ENCODE results near the gene LRRK1. TPM values are rescaled to one million over a fixed set of nuclear protein-coding genes. Genes with fewer than 3 reads are reported as not detected.

LRRK1 gene
- polyA plus RNA-seq, 1 of the 3 experiments (the other 2 are of a cell fraction), result 6.9 TPM

DNA sequence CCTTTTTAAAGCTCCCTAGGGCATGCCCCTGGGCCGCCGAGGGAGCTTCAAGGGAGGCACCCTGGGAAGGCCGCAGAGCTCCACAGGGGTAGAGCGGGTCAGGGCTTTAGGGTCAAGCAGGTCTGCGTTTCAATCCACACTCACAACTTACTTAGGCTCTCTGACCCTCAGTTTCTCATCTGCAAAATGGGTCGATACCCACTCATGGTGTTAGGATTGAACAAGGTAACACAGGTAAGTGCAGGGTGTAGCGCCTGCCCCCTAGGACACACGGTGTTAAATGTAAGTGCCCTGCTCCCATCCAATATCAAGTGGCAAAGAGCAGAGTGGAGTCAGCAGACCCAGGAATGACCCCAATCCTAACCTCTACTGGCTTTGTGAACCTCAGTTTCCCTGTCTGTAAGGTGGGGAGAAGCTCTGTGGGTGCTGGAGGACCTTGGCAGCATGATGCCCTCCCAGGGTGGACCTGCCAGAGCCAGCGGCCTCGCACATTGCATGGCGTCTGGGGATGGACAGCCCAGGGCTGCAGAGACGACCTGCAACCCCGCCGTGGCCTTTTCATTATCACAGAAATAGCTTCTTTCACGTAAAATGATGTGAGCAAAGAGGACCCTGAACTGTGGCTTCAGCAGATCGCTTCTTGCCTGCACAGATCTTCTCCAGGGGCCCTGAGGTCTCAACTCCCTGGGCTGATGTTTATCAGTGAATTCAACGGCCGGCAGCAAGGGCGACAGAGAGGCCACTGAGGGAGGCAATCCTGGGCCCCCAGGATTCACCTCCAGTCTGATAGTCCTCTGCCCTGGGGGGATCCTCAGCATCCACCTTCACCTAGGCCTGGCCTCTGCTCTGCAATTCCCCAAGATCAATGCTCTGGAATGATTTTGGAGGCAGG is 194.2 kb downstream of the LRRK1 start:
- H3K9ac ChIP-seq, result no peak overlapping the region
- H3K9me2 ChIP-seq, result no peaks in the 10 kb centered on the region
- H3K4me3 ChIP-seq (ENCODE audit: low read depth in 2 of 2, low read length in 1 of 2), result no peak overlapping the region
- ChIA-PET CTCF (interaction anchor here (1.1 to 2.3 kb wide), 5 partner anchors 9 to 528 kb away, joined by 3 to 10 read pairs (median 4); partner anchors contain the start of gene CHSY1), POLR2A (interaction anchor here (1.0 kb wide), 1 partner anchor 134 kb away, joined by 3 read pairs; no protein-coding TSS in a partner anchor)
- H3K27ac ChIP-seq (ENCODE audit: low read depth in 2 of 2, low read length in 1 of 2), result no peak overlapping the region; a peak in 1 of 4 replicates
- H3K27me3 ChIP-seq (ENCODE audit: insufficient read depth), result no peaks in the 10 kb centered on the region
- H4K20me1 ChIP-seq (ENCODE audit: insufficient read depth), result no peaks in the 10 kb centered on the region
- H3K36me3 ChIP-seq (replicated peaks in 1 of 2; ENCODE audit: control insufficient read depth in 1 of 2, insufficient read depth in 2 of 2, low read length in 1 of 2), result no peaks in the 10 kb centered on the region
- no peaks in the 10 kb centered on the region for H3K79me2 ChIP-seq (ENCODE audit: insufficient read depth)
- no peak for TF ChIP-seq FOXM1 (IDR thresholded peaks at IDR 0.05; ENCODE audit: low read depth)
- no peaks in the 10 kb centered on the region for H3F3A ChIP-seq (replicated peaks; ENCODE audit: insufficient read depth)
- H2AFZ ChIP-seq (ENCODE audit: low read depth), result no peak overlapping the region
- peaks cover 0 to 14% of the 10 kb centered on the region in 2 experiments; a peak in 1 of 4 replicates for H3K4me1 ChIP-seq (ENCODE audit: control insufficient read depth in 1 of 2, insufficient read depth in 2 of 2, low read depth in 1 of 2, low read length in 1 of 2)
- no peaks in the 10 kb centered on the region for H3K9me3 ChIP-seq
- no peak for DNase-seq
- WGBS (ENCODE audit: low lambda C conversion rate), result 80% methylated on average over 12 of the region's 19 CpGs
- H3K4me2 ChIP-seq, result no peak overlapping the region

DNA sequence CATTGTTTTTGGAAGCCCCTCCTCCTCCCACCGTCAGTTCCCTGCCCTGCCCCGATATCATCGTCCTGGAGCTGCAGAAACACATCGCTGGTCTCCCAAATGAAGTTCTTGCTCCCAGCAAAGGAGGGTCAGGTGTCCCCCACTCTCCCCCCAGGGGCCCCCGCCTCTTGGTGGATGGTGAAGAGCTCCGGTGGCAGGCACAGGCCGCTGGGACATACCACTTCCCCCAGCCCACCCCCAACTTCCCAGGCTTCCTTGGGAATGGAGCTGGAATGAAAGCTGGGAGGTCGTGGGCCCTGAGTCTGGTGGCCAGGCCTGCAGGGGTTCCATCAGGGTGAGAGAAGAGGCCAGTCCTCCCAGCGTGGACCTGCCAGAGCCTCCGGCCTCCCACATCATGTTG is 195.0 kb downstream of the LRRK1 start:
- H2AFZ ChIP-seq (ENCODE audit: low read depth), result no peak overlapping the region
- no peak overlapping the region for H3K9ac ChIP-seq
- H3K9me3 ChIP-seq, result no peaks in the 10 kb centered on the region
- no peaks in the 10 kb centered on the region for H3K9me2 ChIP-seq
- H3K4me2 ChIP-seq, result no peak overlapping the region
- ChIA-PET POLR2A (interaction anchor here (1.0 kb wide), 1 partner anchor 133 kb away, joined by 3 read pairs; no protein-coding TSS in a partner anchor), CTCF (interaction anchor here (0.7 to 2.3 kb wide), 3 partner anchors 26 to 467 kb away, joined by 3 to 10 read pairs (median 5); partner anchors contain the start of gene CHSY1)
- no peak for DNase-seq
- H3K36me3 ChIP-seq (replicated peaks in 1 of 2; ENCODE audit: control insufficient read depth in 1 of 2, insufficient read depth in 2 of 2, low read length in 1 of 2), result no peaks in the 10 kb centered on the region
- H3K27ac ChIP-seq (ENCODE audit: low read depth in 2 of 2, low read length in 1 of 2), result no peak overlapping the region
- H4K20me1 ChIP-seq (ENCODE audit: insufficient read depth), result no peaks in the 10 kb centered on the region
- no peak overlapping the region for H3K4me3 ChIP-seq (ENCODE audit: low read depth in 2 of 2, low read length in 1 of 2)
- H3K27me3 ChIP-seq (ENCODE audit: insufficient read depth), result no peaks in the 10 kb centered on the region
- WGBS (ENCODE audit: low lambda C conversion rate), result 55% methylated on average over 10 of the region's 10 CpGs
- no peaks in the 10 kb centered on the region for H3F3A ChIP-seq (replicated peaks; ENCODE audit: insufficient read depth)
- H3K79me2 ChIP-seq (ENCODE audit: insufficient read depth), result no peaks in the 10 kb centered on the region
- H3K4me1 ChIP-seq (ENCODE audit: control insufficient read depth in 1 of 2, insufficient read depth in 2 of 2, low read depth in 1 of 2, low read length in 1 of 2), result peaks cover 0 to 14% of the 10 kb centered on the region in 2 experiments; a peak in 1 of 4 replicates
- TF ChIP-seq FOXJ3 (CRISPR knock-in tag; IDR thresholded peaks at IDR 0.05) (no peak), GABPA (IDR thresholded peaks at IDR 0.05; ENCODE audit: low read depth) (no peak), TCF12 (IDR thresholded peaks at IDR 0.05) (no peak), YY1 (IDR thresholded peaks at IDR 0.05; ENCODE audit: low read depth) (no peak), EP300 (IDR thresholded peaks at IDR 0.05; ENCODE audit: borderline replicate concordance in 1 of 2, low read depth in 1 of 2, low read length in 1 of 2) (no peak), NFIC (IDR thresholded peaks at IDR 0.05; ENCODE audit: borderline replicate concordance) (no peak), FOSL2 (IDR thresholded peaks at IDR 0.05; ENCODE audit: borderline replicate concordance, low read depth) (no peak), RXRA (IDR thresholded peaks at IDR 0.05; ENCODE audit: borderline replicate concordance, low read depth) (no peak), RCOR1 (IDR thresholded peaks at IDR 0.05; ENCODE audit: low read length) (no peak), ELF1 (IDR thresholded peaks at IDR 0.05) (no peak), CHD2 (IDR thresholded peaks at IDR 0.05; ENCODE audit: low read length, partially characterized antibody) (no peak), MEF2A (IDR thresholded peaks at IDR 0.05; ENCODE audit: borderline replicate concordance, low read depth) (no peak), POLR2AphosphoS5 (IDR thresholded peaks at IDR 0.05; ENCODE audit: low read depth, low read length) (no peak)
- TF ChIP-seq, protein P1, sequence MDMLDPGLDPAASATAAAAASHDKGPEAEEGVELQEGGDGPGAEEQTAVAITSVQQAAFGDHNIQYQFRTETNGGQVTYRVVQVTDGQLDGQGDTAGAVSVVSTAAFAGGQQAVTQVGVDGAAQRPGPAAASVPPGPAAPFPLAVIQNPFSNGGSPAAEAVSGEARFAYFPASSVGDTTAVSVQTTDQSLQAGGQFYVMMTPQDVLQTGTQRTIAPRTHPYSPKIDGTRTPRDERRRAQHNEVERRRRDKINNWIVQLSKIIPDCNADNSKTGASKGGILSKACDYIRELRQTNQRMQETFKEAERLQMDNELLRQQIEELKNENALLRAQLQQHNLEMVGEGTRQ (IDR thresholded peaks at IDR 0.05; ENCODE audit: borderline replicate concordance, low read depth, low read length), result no peak
- TF ChIP-seq, protein P2, sequence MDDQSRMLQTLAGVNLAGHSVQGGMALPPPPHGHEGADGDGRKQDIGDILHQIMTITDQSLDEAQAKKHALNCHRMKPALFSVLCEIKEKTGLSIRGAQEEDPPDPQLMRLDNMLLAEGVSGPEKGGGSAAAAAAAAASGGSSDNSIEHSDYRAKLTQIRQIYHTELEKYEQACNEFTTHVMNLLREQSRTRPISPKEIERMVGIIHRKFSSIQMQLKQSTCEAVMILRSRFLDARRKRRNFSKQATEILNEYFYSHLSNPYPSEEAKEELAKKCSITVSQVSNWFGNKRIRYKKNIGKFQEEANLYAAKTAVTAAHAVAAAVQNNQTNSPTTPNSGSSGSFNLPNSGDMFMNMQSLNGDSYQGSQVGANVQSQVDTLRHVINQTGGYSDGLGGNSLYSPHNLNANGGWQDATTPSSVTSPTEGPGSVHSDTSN (IDR thresholded peaks at IDR 0.05), result no peak
- TF ChIP-seq, protein P3, sequence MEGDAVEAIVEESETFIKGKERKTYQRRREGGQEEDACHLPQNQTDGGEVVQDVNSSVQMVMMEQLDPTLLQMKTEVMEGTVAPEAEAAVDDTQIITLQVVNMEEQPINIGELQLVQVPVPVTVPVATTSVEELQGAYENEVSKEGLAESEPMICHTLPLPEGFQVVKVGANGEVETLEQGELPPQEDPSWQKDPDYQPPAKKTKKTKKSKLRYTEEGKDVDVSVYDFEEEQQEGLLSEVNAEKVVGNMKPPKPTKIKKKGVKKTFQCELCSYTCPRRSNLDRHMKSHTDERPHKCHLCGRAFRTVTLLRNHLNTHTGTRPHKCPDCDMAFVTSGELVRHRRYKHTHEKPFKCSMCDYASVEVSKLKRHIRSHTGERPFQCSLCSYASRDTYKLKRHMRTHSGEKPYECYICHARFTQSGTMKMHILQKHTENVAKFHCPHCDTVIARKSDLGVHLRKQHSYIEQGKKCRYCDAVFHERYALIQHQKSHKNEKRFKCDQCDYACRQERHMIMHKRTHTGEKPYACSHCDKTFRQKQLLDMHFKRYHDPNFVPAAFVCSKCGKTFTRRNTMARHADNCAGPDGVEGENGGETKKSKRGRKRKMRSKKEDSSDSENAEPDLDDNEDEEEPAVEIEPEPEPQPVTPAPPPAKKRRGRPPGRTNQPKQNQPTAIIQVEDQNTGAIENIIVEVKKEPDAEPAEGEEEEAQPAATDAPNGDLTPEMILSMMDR (IDR thresholded peaks at IDR 0.05), result no peak
- TF ChIP-seq, protein P4, sequence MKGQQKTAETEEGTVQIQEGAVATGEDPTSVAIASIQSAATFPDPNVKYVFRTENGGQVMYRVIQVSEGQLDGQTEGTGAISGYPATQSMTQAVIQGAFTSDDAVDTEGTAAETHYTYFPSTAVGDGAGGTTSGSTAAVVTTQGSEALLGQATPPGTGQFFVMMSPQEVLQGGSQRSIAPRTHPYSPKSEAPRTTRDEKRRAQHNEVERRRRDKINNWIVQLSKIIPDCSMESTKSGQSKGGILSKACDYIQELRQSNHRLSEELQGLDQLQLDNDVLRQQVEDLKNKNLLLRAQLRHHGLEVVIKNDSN (IDR thresholded peaks at IDR 0.05; ENCODE audit: borderline replicate concordance, low read depth), result no peak
